ENCODE data around the gene PARD6G.

Gene PARD6G

GRCh38 chr18:80202264-80202998, 44.9 kb downstream of the PARD6G start:
- H3K27ac ChIP-seq: no peak overlapping the region
- H3K9me3 ChIP-seq (ENCODE audit: severe bottlenecking): no peaks in the 10 kb centered on the region
- no peak for DNase-seq
- no peak overlapping the region for H3K4me3 ChIP-seq (ENCODE audit: low read depth, low read length)
- H3K36me3 ChIP-seq: peaks cover 3% of the 10 kb centered on the region
- no peak for TF ChIP-seq CTCF (IDR thresholded peaks at IDR 0.05; ENCODE audit: low read depth, low read length)
- no peaks in the 10 kb centered on the region for H3K27me3 ChIP-seq (ENCODE audit: insufficient read depth, low read depth, severe bottlenecking)

- Histone ChIP-seq H3K27ac (no peak overlapping the region), H3K4me3 (ENCODE audit: low read depth, low read length) (no peak overlapping the region), H3K9me3 (ENCODE audit: severe bottlenecking) (no peaks in the 10 kb centered on the region), H3K36me3 (peaks cover 3% of the 10 kb centered on the region), H3K27me3 (ENCODE audit: insufficient read depth, low read depth, severe bottlenecking) (no peaks in the 10 kb centered on the region)
- TF ChIP-seq CTCF (IDR thresholded peaks at IDR 0.05; ENCODE audit: low read depth, low read length): no peak
- DNase-seq: no peak
Measured at GRCh38 chr18:80201739-80202138, 45.6 kb downstream of the PARD6G start.

- no peak for TF ChIP-seq CTCF (IDR thresholded peaks at IDR 0.05; ENCODE audit: low read depth, low read length)
- Histone ChIP-seq H3K36me3 (peaks cover 3% of the 10 kb centered on the region), H3K27me3 (ENCODE audit: insufficient read depth, low read depth, severe bottlenecking) (no peaks in the 10 kb centered on the region), H3K27ac (no peak overlapping the region), H3K4me3 (ENCODE audit: low read depth, low read length) (no peak overlapping the region), H3K9me3 (ENCODE audit: severe bottlenecking) (no peaks in the 10 kb centered on the region)
- DNase-seq: no peak
Measured at GRCh38 chr18:80200932-80201672, 46.2 kb downstream of the PARD6G start.

- DNase-seq: peak; percentile 82
- peak; percentile 89 for TF ChIP-seq CTCF (IDR thresholded peaks at IDR 0.05; ENCODE audit: low read depth, low read length)
- Histone ChIP-seq H3K36me3 (peaks cover 3% of the 10 kb centered on the region), H3K27ac (no peak overlapping the region), H3K4me3 (ENCODE audit: low read depth, low read length) (no peak overlapping the region), H3K27me3 (ENCODE audit: insufficient read depth, low read depth, severe bottlenecking) (no peaks in the 10 kb centered on the region), H3K9me3 (ENCODE audit: severe bottlenecking) (no peaks in the 10 kb centered on the region)
Measured at GRCh38 chr18:80200171-80200931, 47.0 kb downstream of the PARD6G start.

GRCh38 chr18:80198994-80199748, 48.1 kb downstream of the PARD6G start:
- Histone ChIP-seq H3K27ac (no peak overlapping the region), H3K9me3 (ENCODE audit: severe bottlenecking) (no peaks in the 10 kb centered on the region), H3K36me3 (peaks cover 3% of the 10 kb centered on the region), H3K27me3 (ENCODE audit: insufficient read depth, low read depth, severe bottlenecking) (no peaks in the 10 kb centered on the region), H3K4me3 (ENCODE audit: low read depth, low read length) (no peak overlapping the region)
- DNase-seq: no peak
- no peak for TF ChIP-seq CTCF (IDR thresholded peaks at IDR 0.05; ENCODE audit: low read depth, low read length)

Measured in WERI-Rb-1 (cell line).